Gastroesophageal sphincter (tissue), 4 donors: ENCODE data around the gene ANGPT4. TPM values are rescaled to one million over a fixed set of nuclear protein-coding genes. Genes with fewer than 3 reads are reported as not detected.
A peak's percentile ranks its signal among the peaks of the same experiment; 100 is the strongest.

Source experiments
- ATAC-seq: fragments of 150-250 bp; one replicate; pipeline ENCODE4 v1.9.1; 2016; ENCODE audit warnings: mild to moderate bottlenecking, moderate library complexity
- H3K27ac ChIP-seq, 4 donors: fragments of 200-600 bp; sonication (generic) in 3 of 4; 1 replicate in 3 of 4; 2 replicates in 1 of 4; pipeline ENCODE4 v1.5.1; 2016 to 2019
- H3K27me3 ChIP-seq: fragments of 200-600 bp; sonication (generic); one replicate; pipeline ENCODE4 v1.5.1; 2019
- H3K36me3 ChIP-seq, 2 donors: fragments of 200-600 bp; sonication (generic); one replicate each; pipeline ENCODE4 v1.5.1; 2019; ENCODE audit warnings: control low read depth in 1 of 2
- H3K4me1 ChIP-seq, 3 donors: fragments of 200-600 bp; sonication (generic); 1 replicate in 2 of 3; 2 replicates in 1 of 3; pipeline ENCODE4 v1.5.1; 2016 to 2019; ENCODE audit warnings: control low read depth in 2 of 3
- H3K4me3 ChIP-seq, 2 donors: fragments of 200-600 bp; sonication (generic); one replicate each; pipeline ENCODE4 v1.5.1; 2019; ENCODE audit warnings: mild to moderate bottlenecking in 1 of 2, moderate library complexity in 1 of 2
- H3K9me3 ChIP-seq, 3 donors: fragments of 200-600 bp; sonication (generic); one replicate each; pipeline ENCODE4 v1.5.1; 2017 to 2019; ENCODE audit warnings: control low read depth in 2 of 3
- EP300 ChIP-seq: sonication (generic); formaldehyde crosslinking; IDR thresholded peaks from one replicate; pipeline ENCODE4 v1.6.1; 2017; ENCODE audit warnings: antibody characterized with exemption, mild to moderate bottlenecking
- POLR2A ChIP-seq, 2 donors: fragments of 450-650 bp; IDR thresholded peaks; one replicate each; pipeline ENCODE4 v1.6.1; 2017; ENCODE audit warnings: antibody characterized with exemption in 2 of 2, mild to moderate bottlenecking in 2 of 2, moderate library complexity in 1 of 2
- POLR2AphosphoS5 ChIP-seq: sonication (generic); formaldehyde crosslinking; IDR thresholded peaks from one replicate; pipeline ENCODE4 v1.6.1; 2017; ENCODE audit warnings: antibody characterized with exemption
- WGBS, 2 donors: methylation state at CpG; one replicate each; pipeline ENCODE4 v1.1.5; 2018; ENCODE audit warnings: low coverage in 1 of 2; 5-methylcytosine and 5-hydroxymethylcytosine counted together
- total RNA-seq, 4 donors: library from RNA; depleted of rRNA; stranded (reverse); fragments of >200 nt; gene quantifications; one replicate each; pipeline ENCODE4 v1.1.0, GENCODE V29; 2016
- TF ChIP-seq, protein P1 (sequence below), 4 experiments: fragments of 200-600 bp in 2 of 4; fragments of 450-650 bp in 2 of 4; sonication (generic) in 1 of 4; IDR thresholded peaks; one replicate each; pipeline ENCODE4 v1.5.1; 2017 to 2019; ENCODE audit warnings: antibody characterized with exemption in 4 of 4, mild to moderate bottlenecking in 2 of 4, moderate library complexity in 2 of 4

ANGPT4 gene
- total RNA-seq, 4 donors from 2014 or later, result 0.13 to 0.58 (median 0.15) TPM; not detected in 1

DNA sequence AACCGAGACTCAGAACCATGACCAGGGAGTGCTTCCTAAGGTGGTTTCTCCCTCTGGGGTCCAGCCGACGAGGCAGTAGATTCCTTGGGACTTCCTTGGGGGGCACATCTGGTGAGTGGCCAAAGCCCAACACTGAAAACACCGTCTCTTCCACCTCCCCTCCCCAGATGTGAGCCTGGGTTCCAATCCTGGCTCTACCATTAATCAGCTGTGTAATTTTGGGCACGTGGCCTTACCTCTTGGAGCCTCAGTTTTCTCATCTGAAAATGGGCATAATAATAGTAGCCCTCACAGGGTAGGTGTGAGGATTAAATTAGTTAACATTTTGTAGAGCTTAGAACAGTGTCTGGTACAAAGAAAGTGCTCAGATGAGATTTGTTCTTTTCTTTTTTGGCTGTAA, 77.1 kb downstream of the ANGPT4 start:
- Histone ChIP-seq H3K27ac (no peak overlapping the region), H3K27me3 (peaks cover 50% of the 10 kb centered on the region), H3K36me3 (no peaks in the 10 kb centered on the region), H3K9me3 (peaks cover 0 to 9% (median 0%) of the 10 kb centered on the region in 3 donors), H3K4me1 (peaks cover 0 to 36% (median 15%) of the 10 kb centered on the region in 3 donors), H3K4me3 (no peak overlapping the region)
- WGBS, 2 donors, result 80 to 100% methylated on average over 1 of the region's 5 CpGs
- ATAC-seq, result no peak
- TF ChIP-seq, protein P1, sequence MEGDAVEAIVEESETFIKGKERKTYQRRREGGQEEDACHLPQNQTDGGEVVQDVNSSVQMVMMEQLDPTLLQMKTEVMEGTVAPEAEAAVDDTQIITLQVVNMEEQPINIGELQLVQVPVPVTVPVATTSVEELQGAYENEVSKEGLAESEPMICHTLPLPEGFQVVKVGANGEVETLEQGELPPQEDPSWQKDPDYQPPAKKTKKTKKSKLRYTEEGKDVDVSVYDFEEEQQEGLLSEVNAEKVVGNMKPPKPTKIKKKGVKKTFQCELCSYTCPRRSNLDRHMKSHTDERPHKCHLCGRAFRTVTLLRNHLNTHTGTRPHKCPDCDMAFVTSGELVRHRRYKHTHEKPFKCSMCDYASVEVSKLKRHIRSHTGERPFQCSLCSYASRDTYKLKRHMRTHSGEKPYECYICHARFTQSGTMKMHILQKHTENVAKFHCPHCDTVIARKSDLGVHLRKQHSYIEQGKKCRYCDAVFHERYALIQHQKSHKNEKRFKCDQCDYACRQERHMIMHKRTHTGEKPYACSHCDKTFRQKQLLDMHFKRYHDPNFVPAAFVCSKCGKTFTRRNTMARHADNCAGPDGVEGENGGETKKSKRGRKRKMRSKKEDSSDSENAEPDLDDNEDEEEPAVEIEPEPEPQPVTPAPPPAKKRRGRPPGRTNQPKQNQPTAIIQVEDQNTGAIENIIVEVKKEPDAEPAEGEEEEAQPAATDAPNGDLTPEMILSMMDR (IDR thresholded peaks at IDR 0.05), result no peak
- TF ChIP-seq POLR2AphosphoS5 (no peak), EP300 (no peak), POLR2A (IDR thresholded peaks at IDR 0.05) (no peak)

DNA sequence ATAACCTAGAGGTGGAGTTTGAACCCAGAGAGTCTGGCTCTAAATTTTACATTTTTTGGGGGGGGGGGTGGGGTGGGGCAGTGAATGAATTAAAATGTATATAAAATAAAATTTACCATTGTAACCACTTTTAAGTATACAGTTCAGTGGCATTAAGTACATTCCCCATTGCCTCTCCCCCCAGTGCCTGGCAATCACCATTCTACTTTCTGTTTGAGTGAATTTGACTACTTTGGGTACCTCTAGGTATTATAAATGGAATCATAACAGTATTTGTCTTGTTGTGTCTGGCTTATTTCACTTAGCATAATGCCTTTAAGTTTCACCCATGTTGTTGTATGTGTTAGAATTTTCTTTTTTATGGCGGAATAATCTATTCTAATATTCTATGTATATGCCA, 79.9 kb downstream of the ANGPT4 start:
- no peak overlapping the region for H3K4me3 ChIP-seq
- peaks cover 0 to 9% (median 0%) of the 10 kb centered on the region in 3 donors for H3K9me3 ChIP-seq
- ATAC-seq, result no peak
- H3K4me1 ChIP-seq, result peaks cover 0 to 36% (median 5%) of the 10 kb centered on the region in 3 donors
- H3K36me3 ChIP-seq, result no peaks in the 10 kb centered on the region
- WGBS, 2 donors, result 83 to 94% methylated on average over 1 of the region's 1 CpG
- TF ChIP-seq EP300 (no peak), POLR2AphosphoS5 (no peak), POLR2A (IDR thresholded peaks at IDR 0.05) (no peak)
- TF ChIP-seq, protein P1 (IDR thresholded peaks at IDR 0.05), result no peak
- H3K27ac ChIP-seq, result no peak overlapping the region
- peaks cover 24% of the 10 kb centered on the region for H3K27me3 ChIP-seq

DNA sequence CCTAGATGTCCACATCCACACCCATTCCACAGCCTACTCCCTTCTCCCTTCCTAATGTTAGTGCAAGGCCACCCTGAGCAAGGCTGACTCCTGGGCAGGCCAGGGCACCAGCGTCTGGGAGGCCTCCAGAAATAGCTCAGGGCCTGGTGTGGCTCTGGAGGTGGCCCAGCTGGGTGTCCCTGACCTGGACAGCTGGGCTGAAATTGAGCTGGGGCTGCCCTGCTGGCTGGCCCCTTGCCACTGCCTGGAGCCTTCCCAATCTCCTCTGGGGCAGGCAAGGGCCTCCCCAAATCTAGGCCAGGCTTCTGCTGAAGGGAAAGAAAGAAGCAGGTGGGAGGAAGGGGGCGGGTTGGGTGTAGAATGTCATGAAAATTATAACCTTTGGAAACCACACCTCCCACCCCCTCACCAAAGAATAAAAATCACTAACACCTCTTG, 80.5 kb downstream of the ANGPT4 start:
- Histone ChIP-seq H3K27me3 (peaks cover 19% of the 10 kb centered on the region), H3K4me3 (no peak overlapping the region), H3K9me3 (peaks cover 0 to 9% (median 0%) of the 10 kb centered on the region in 3 donors), H3K27ac (no peak overlapping the region), H3K4me1 (peaks cover 0 to 30% (median 0%) of the 10 kb centered on the region in 3 donors), H3K36me3 (no peaks in the 10 kb centered on the region)
- no peak for ATAC-seq
- WGBS, 2 donors, result 100% methylated on average over 1 of the region's 2 CpGs
- TF ChIP-seq POLR2AphosphoS5, result no peak
- TF ChIP-seq EP300, result no peak
- TF ChIP-seq POLR2A (IDR thresholded peaks at IDR 0.05), result no peak
- TF ChIP-seq, protein P1 (IDR thresholded peaks at IDR 0.05), result no peak

DNA sequence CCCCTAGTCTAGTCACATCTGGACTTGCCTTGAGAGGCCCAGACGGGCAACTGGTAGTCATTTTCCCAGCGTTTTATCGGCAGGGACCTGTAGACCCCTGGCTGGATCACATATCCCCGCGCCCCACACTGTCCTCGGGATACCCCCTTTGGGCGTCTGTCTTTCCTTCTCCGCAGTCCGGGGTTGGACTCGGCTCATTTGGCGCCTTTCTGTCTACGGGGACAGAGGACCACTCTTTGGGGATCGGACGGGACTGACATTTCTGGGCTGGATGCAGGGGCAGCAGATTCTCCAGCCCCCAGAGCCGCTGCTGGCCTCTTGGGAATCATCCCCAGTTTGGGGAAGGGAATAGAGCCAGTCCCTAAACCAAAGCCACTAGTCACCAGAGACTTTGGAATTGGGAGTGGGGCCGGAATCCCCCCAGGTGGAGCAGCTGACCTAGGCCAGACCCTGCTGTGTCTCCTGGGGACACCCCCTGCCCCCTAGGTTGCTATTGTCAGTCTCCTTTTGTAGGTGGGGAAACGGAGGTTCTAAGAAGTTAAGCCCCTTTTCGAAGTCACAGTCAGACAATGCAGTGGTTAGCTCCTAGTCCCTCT, 81.9 kb downstream of the ANGPT4 start:
- WGBS, 2 donors, result 0 to 60% methylated on average over 1 to 8 of the region's 18 CpGs

More for the DNA sequence above, 81.9 kb downstream of the ANGPT4 start:
- no peak for ATAC-seq
- peaks cover 0 to 9% (median 0%) of the 10 kb centered on the region in 3 donors for H3K9me3 ChIP-seq
- H3K27me3 ChIP-seq, result peaks cover 6% of the 10 kb centered on the region
- peaks cover 0 to 29% (median 0%) of the 10 kb centered on the region in 3 donors for H3K4me1 ChIP-seq
- no peak for TF ChIP-seq POLR2AphosphoS5
- no peak for TF ChIP-seq EP300
- no peak for TF ChIP-seq POLR2A (IDR thresholded peaks at IDR 0.05)
- TF ChIP-seq, protein P1 (IDR thresholded peaks at IDR 0.05), result no peak
- peak overlapping the region in 2 of 4 donors; percentile 74 to 82 for H3K27ac ChIP-seq
- H3K4me3 ChIP-seq, result peak overlapping the region; percentile 53 to 87
- no peaks in the 10 kb centered on the region for H3K36me3 ChIP-seq
